Spleen (tissue), 7 donors: ENCODE results near the gene KANSL1.

Experiments used
- POLR2A ChIP-seq, 3 donors: fragments of 450-650 bp; IDR thresholded peaks; one replicate each; pipeline ENCODE4 v1.5.1; 2017; ENCODE audit warnings: antibody characterized with exemption in 3 of 3, mild to moderate bottlenecking in 1 of 3
- TF ChIP-seq, protein P1 (sequence below), 11 experiments: fragments of 200-600 bp in 7 of 11; fragments of 450-650 bp in 4 of 11; sonication (generic) in 4 of 11; IDR thresholded peaks in 8 of 11; conservative IDR thresholded peaks in 3 of 11; 1 replicate in 7 of 11; 2 replicates in 4 of 11; pipeline versions ENCODE4 v1.4.0 to v1.8.0; 2016 to 2021; ENCODE audit warnings: antibody characterized with exemption in 11 of 11, inconsistent platforms in 4 of 11, mild to moderate bottlenecking in 1 of 11
- donor health status: DM: no; HTN: no; CAD: no; lungs with moderate emphysema.
- donor health status: DM: no; HTN: no; CAD: no.
- donor health status: DM: no; HTN: no; CAD: no.

GRCh38 chr17:46147296-46147695 lies 45.9 kb downstream of the KANSL1 start:
- TF ChIP-seq, protein P1, sequence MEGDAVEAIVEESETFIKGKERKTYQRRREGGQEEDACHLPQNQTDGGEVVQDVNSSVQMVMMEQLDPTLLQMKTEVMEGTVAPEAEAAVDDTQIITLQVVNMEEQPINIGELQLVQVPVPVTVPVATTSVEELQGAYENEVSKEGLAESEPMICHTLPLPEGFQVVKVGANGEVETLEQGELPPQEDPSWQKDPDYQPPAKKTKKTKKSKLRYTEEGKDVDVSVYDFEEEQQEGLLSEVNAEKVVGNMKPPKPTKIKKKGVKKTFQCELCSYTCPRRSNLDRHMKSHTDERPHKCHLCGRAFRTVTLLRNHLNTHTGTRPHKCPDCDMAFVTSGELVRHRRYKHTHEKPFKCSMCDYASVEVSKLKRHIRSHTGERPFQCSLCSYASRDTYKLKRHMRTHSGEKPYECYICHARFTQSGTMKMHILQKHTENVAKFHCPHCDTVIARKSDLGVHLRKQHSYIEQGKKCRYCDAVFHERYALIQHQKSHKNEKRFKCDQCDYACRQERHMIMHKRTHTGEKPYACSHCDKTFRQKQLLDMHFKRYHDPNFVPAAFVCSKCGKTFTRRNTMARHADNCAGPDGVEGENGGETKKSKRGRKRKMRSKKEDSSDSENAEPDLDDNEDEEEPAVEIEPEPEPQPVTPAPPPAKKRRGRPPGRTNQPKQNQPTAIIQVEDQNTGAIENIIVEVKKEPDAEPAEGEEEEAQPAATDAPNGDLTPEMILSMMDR (IDR thresholded peaks at IDR 0.05 in 8 of 11, conservative IDR thresholded peaks at IDR 0.05 in 3 of 11) = no peak
- no peak for TF ChIP-seq POLR2A (IDR thresholded peaks at IDR 0.05)
